OCI-LY7 (cell line): Measurements from ENCODE around the gene SLC16A8.

Experiments used
- EZH2phosphoT487 ChIP-seq: fragments of 200-600 bp; sonication (generic); IDR thresholded peaks from 2 replicates; pipeline ENCODE4 v1.6.1; 2018; ENCODE audit warnings: low read depth, borderline replicate concordance, mild to moderate bottlenecking, mixed run types, antibody characterized with exemption, low read length, moderate library complexity, mixed read lengths
- TF ChIP-seq, protein P1 (sequence below): fragments of 200-600 bp; sonication (generic); conservative IDR thresholded peaks from 2 replicates; pipeline ENCODE4 v1.5.1; 2014; ENCODE audit warnings: mild to moderate bottlenecking, antibody characterized with exemption, low read length, moderate library complexity, mixed read lengths

DNA sequence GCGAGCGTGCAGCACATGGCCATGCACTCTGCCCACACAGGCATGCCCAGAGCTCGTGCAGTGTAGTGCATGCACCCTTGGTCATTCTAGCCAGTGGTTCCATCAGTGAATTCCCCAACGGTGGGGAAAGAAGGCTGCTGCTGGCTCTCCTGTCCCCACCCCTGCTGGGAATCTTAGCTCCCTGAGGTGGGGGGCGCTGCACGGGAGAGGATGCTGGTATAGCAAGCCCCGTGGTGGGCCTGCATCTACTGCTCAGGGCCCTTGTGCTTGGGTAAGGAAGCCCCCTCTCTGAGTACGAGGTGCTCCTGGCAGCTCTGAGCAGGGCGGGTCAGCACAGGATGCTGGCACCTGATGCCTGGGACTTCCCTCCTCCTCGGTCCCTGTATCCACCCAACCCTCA, 45.0 kb upstream of the SLC16A8 start:
- no peak for TF ChIP-seq EZH2phosphoT487
- TF ChIP-seq, protein P1, sequence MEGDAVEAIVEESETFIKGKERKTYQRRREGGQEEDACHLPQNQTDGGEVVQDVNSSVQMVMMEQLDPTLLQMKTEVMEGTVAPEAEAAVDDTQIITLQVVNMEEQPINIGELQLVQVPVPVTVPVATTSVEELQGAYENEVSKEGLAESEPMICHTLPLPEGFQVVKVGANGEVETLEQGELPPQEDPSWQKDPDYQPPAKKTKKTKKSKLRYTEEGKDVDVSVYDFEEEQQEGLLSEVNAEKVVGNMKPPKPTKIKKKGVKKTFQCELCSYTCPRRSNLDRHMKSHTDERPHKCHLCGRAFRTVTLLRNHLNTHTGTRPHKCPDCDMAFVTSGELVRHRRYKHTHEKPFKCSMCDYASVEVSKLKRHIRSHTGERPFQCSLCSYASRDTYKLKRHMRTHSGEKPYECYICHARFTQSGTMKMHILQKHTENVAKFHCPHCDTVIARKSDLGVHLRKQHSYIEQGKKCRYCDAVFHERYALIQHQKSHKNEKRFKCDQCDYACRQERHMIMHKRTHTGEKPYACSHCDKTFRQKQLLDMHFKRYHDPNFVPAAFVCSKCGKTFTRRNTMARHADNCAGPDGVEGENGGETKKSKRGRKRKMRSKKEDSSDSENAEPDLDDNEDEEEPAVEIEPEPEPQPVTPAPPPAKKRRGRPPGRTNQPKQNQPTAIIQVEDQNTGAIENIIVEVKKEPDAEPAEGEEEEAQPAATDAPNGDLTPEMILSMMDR: no peak
